ENCODE measurements around the gene CAMKMT. TPM values are rescaled to one million over a fixed set of nuclear protein-coding genes. Genes with fewer than 3 reads are reported as not detected.

The CAMKMT gene
- total RNA-seq, 5 donors from 2014 or later (not counting 1 experiment from before 2014, with no cell fraction given): 11.9 to 20.2 (median 16.5) TPM

DNA sequence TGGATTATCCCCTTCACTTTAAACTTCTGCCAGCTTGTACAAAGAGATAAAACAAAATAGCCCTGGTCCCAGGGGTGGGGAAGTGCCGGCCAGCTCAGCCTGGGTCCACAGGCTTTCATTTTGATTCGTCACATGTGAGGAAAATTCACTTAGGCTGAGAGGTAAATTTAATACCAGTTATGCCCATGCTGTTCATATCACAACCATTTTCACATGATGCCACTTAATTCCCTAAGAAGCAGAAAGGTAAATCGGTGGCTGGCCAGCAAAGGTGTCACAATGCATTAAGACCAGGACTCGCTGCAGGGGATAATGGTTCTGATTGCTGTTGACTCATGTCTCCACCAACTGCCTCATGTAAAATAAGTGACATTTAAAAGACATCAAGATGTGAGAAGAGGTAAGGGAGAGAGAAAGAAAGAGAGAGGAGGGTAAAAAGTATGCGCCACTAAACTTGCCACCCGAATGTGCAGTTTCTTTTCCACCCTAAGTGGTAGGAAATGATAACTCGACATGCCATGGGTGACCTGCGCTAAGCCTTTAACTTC lies 318.8 kb downstream of the CAMKMT start:
- H3K36me3 ChIP-seq (ENCODE audit: control insufficient read depth in 2 of 2, extremely low read depth in 1 of 2, insufficient read depth in 1 of 2, low read length in 1 of 2): no peaks in the 10 kb centered on the region
- Mint-ChIP-seq H3K9me3 (no peaks in the 10 kb centered on the region), H3K4me3 (no peak overlapping the region), H3K4me1 (no peaks in the 10 kb centered on the region), H3K27me3 (no peaks in the 10 kb centered on the region), H3K27ac (no peak overlapping the region), H3K36me3 (peaks cover 8% of the 10 kb centered on the region)
- DNase-seq (no peak), ATAC-seq (replicated peaks in 1 of 4) (no peak)
- H3K4me3 ChIP-seq (ENCODE audit: control insufficient read depth in 1 of 2, extremely low read depth in 1 of 2, low read length in 1 of 2): no peak overlapping the region
- WGBS (ENCODE audit: insufficient coverage): 100% methylated on average over 2 of the region's 8 CpGs
- ChIA-PET POLR2A (no interaction called here), CTCF (no interaction called here)
- H3K4me1 ChIP-seq (ENCODE audit: control insufficient read depth in 1 of 2, extremely low read depth in 1 of 2, insufficient read depth in 2 of 2, low read length in 2 of 2): no peaks in the 10 kb centered on the region
- no peak overlapping the region for H3K27ac ChIP-seq (ENCODE audit: low read length)
- no peaks in the 10 kb centered on the region for H3K9me3 ChIP-seq
- H3K27me3 ChIP-seq (replicated peaks in 1 of 2; ENCODE audit: control insufficient read depth in 2 of 2, extremely low read depth in 1 of 2, insufficient read depth in 2 of 2, low read length in 1 of 2): no peaks in the 10 kb centered on the region

DNA sequence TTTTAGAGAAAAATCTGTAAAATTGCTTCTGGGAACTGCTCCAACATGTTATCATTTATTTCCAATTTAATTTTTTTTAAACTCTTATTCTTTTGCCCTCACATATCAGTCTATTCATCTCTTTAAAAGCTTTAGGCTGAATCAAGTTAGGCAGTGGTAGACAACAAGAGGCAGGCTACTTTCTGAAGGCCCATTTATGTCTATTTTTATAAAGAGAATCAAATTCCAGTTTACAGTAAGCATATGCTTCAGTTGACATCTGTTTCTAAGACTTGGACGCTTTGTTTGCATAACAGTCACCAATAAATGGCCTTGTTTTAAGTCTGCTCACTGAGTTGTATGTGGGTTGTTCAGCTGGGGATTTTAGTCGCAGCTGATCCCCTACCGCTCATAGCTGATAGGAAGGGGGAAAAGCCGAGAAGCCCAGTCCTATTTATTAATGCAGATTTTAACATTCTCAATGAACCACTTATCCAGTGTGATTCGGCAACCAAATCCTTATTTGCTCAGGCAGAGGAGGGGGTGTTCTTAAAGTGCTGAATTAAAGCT lies 319.3 kb downstream of the CAMKMT start:
- ATAC-seq (replicated peaks in 1 of 4): no peak
- DNase-seq: no peak
- Histone ChIP-seq H3K27ac (ENCODE audit: low read length) (no peak overlapping the region), H3K9me3 (no peaks in the 10 kb centered on the region), H3K4me1 (ENCODE audit: control insufficient read depth in 1 of 2, extremely low read depth in 1 of 2, insufficient read depth in 2 of 2, low read length in 2 of 2) (no peaks in the 10 kb centered on the region), H3K27me3 (replicated peaks in 1 of 2; ENCODE audit: control insufficient read depth in 2 of 2, extremely low read depth in 1 of 2, insufficient read depth in 2 of 2, low read length in 1 of 2) (no peaks in the 10 kb centered on the region), H3K4me3 (ENCODE audit: control insufficient read depth in 1 of 2, extremely low read depth in 1 of 2, low read length in 1 of 2) (no peak overlapping the region), H3K36me3 (ENCODE audit: control insufficient read depth in 2 of 2, extremely low read depth in 1 of 2, insufficient read depth in 1 of 2, low read length in 1 of 2) (no peaks in the 10 kb centered on the region)
- Mint-ChIP-seq H3K27me3 (no peaks in the 10 kb centered on the region), H3K27ac (no peak overlapping the region), H3K36me3 (peaks cover 8% of the 10 kb centered on the region), H3K4me1 (no peaks in the 10 kb centered on the region), H3K4me3 (no peak overlapping the region), H3K9me3 (no peaks in the 10 kb centered on the region)
- WGBS (ENCODE audit: insufficient coverage): no CpG with 5 or more reads among the region's 5 CpGs
- ChIA-PET CTCF (interaction anchor here in 1 of 2 donors (0.6 kb wide), 1 partner anchor 9 kb away, joined by 3 read pairs; no protein-coding TSS in a partner anchor), POLR2A (interaction anchor here in 1 of 2 donors (0.7 kb wide), 1 partner anchor 9 kb away, joined by 4 read pairs; no protein-coding TSS in a partner anchor)

DNA sequence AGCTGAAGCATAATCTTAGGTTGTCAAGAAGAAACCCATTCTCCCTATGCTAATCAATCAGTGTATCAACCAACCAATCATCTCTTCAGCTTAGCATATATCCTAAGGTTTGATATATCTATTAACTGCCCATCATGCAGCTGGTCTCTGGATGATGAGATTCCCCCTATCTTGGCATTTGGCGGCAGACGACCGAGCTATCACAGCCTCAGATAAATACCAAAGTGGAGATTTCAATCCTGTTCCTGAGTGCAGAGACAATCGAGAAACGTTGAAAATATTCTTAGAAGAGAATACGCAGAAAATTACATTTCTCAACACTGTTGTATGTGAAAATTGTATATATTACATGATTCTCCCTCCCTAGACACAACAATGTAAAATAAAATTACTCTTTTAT lies 320.7 kb downstream of the CAMKMT start:
- Histone ChIP-seq H3K9me3 (no peaks in the 10 kb centered on the region), H3K27ac (ENCODE audit: low read length) (no peak overlapping the region), H3K4me3 (ENCODE audit: control insufficient read depth in 1 of 2, extremely low read depth in 1 of 2, low read length in 1 of 2) (no peak overlapping the region), H3K4me1 (ENCODE audit: control insufficient read depth in 1 of 2, extremely low read depth in 1 of 2, insufficient read depth in 2 of 2, low read length in 2 of 2) (no peaks in the 10 kb centered on the region), H3K27me3 (replicated peaks in 1 of 2; ENCODE audit: control insufficient read depth in 2 of 2, extremely low read depth in 1 of 2, insufficient read depth in 2 of 2, low read length in 1 of 2) (no peaks in the 10 kb centered on the region), H3K36me3 (ENCODE audit: control insufficient read depth in 2 of 2, extremely low read depth in 1 of 2, insufficient read depth in 1 of 2, low read length in 1 of 2) (no peaks in the 10 kb centered on the region)
- ChIA-PET CTCF (no interaction called here), POLR2A (no interaction called here)
- WGBS (ENCODE audit: insufficient coverage): no CpG with 5 or more reads among the region's 6 CpGs
- no peaks in the 10 kb centered on the region for H3K27me3 Mint-ChIP-seq
- DNase-seq (no peak), ATAC-seq (replicated peaks in 1 of 4) (no peak)
- no peaks in the 10 kb centered on the region for H3K9me3 Mint-ChIP-seq
- H3K4me3 Mint-ChIP-seq: no peak overlapping the region
- peaks cover 6% of the 10 kb centered on the region for H3K36me3 Mint-ChIP-seq
- H3K27ac Mint-ChIP-seq: no peak overlapping the region
- H3K4me1 Mint-ChIP-seq: no peaks in the 10 kb centered on the region

DNA sequence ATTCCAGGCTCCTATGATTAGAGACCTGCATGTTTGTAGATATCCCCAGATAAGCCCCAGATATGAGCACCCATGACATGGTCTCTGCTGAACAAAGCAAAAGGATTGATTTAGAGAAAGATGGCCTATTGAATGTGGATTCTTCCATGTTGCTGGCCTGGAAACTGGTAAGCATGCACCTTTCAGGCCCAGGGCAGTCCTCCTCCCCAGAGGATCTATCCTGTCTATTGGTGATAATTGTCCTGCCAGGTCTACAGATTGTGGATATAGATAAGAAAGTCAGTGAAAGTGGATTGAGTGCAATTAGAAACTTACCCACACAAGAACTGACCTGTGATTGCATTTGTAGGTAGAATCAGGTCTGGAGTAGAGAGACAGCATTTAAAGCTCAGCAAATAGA lies 322.8 kb downstream of the CAMKMT start:
- CTCF ChIA-PET: no interaction called here
- H3K36me3 ChIP-seq (ENCODE audit: control insufficient read depth in 2 of 2, extremely low read depth in 1 of 2, insufficient read depth in 1 of 2, low read length in 1 of 2): no peaks in the 10 kb centered on the region
- Mint-ChIP-seq H3K27me3 (no peaks in the 10 kb centered on the region), H3K36me3 (no peaks in the 10 kb centered on the region), H3K4me1 (no peaks in the 10 kb centered on the region), H3K9me3 (no peaks in the 10 kb centered on the region), H3K27ac (no peak overlapping the region), H3K4me3 (no peak overlapping the region)
- H3K27me3 ChIP-seq (replicated peaks in 1 of 2; ENCODE audit: control insufficient read depth in 2 of 2, extremely low read depth in 1 of 2, insufficient read depth in 2 of 2, low read length in 1 of 2): no peaks in the 10 kb centered on the region
- no peak overlapping the region for H3K4me3 ChIP-seq (ENCODE audit: control insufficient read depth in 1 of 2, extremely low read depth in 1 of 2, low read length in 1 of 2)
- H3K9me3 ChIP-seq: no peaks in the 10 kb centered on the region
- DNase-seq (no peak), ATAC-seq (replicated peaks in 1 of 4) (no peak)
- no peaks in the 10 kb centered on the region for H3K4me1 ChIP-seq (ENCODE audit: control insufficient read depth in 1 of 2, extremely low read depth in 1 of 2, insufficient read depth in 2 of 2, low read length in 2 of 2)
- H3K27ac ChIP-seq (ENCODE audit: low read length): no peak overlapping the region
- POLR2A ChIA-PET: no interaction called here

DNA sequence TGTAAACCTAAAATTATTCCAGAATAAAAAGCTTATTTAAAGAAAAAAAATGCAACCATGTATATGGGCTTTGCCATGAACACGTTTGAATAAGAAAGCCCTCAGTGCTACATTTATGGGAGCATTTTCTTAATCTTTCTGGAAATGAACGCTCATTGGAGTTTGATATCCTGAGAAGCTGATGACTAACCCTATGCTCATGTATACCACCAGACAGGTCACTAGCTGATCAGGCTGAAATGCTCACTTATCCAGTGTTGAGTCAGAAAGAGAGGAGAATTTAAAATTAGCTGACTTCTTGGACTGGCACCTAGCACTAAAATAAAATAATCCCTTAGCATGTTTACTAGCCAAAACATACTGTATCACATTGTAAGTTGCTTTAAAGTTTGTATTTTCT lies 324.8 kb downstream of the CAMKMT start:
- DNase-seq (no peak), ATAC-seq (replicated peaks in 1 of 4) (no peak)
- POLR2A ChIA-PET: no interaction called here
- Histone ChIP-seq H3K4me1 (ENCODE audit: control insufficient read depth in 1 of 2, extremely low read depth in 1 of 2, insufficient read depth in 2 of 2, low read length in 2 of 2) (no peaks in the 10 kb centered on the region), H3K27me3 (replicated peaks in 1 of 2; ENCODE audit: control insufficient read depth in 2 of 2, extremely low read depth in 1 of 2, insufficient read depth in 2 of 2, low read length in 1 of 2) (no peaks in the 10 kb centered on the region), H3K27ac (ENCODE audit: low read length) (no peak overlapping the region), H3K36me3 (ENCODE audit: control insufficient read depth in 2 of 2, extremely low read depth in 1 of 2, insufficient read depth in 1 of 2, low read length in 1 of 2) (no peaks in the 10 kb centered on the region), H3K9me3 (no peaks in the 10 kb centered on the region), H3K4me3 (ENCODE audit: control insufficient read depth in 1 of 2, extremely low read depth in 1 of 2, low read length in 1 of 2) (no peak overlapping the region)
- H3K9me3 Mint-ChIP-seq: no peaks in the 10 kb centered on the region
- no CpG with 5 or more reads among the region's 2 CpGs for WGBS (ENCODE audit: insufficient coverage)
- H3K36me3 Mint-ChIP-seq: no peaks in the 10 kb centered on the region
- no peak overlapping the region for H3K4me3 Mint-ChIP-seq
- CTCF ChIA-PET: no interaction called here
- H3K27me3 Mint-ChIP-seq: no peaks in the 10 kb centered on the region
- no peak overlapping the region for H3K27ac Mint-ChIP-seq
- H3K4me1 Mint-ChIP-seq: no peaks in the 10 kb centered on the region

DNA sequence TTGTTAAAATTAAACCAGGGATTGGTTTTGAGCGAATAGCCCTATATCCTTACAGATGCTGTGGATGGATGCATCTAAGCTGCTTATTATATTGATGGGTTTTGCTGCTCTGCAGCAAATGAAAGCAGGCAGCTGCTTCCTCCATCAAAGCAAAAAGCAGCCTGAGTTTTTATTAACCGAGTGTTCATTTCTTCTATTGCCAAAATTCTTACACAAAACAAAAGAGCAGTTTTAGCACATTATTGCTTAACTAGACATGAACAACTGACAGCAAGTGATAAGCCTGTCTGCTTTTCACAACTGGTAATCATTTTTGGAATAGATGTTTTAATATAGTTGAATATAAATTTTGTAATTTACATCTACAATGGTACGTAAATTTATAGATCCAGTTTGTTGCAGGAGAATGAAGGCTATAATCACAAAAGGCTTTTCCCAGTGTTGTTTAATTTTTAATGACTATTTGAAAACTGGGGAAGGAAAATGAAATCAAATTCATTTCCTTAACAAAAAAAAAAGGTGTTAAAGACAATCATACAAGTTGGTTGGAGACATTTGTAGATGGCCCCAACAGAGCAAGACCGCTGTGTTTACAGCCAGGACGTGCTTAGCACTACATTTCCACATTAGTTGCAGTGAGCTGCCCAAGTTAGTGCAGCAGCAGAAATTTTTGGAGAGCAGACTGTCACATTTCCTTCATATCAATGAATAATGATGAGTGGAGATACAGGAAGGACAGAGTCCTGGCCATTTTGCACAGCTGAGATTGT lies 326.1 kb downstream of the CAMKMT start:
- no peaks in the 10 kb centered on the region for H3K27me3 ChIP-seq (replicated peaks in 1 of 2; ENCODE audit: control insufficient read depth in 2 of 2, extremely low read depth in 1 of 2, insufficient read depth in 2 of 2, low read length in 1 of 2)
- no peak overlapping the region for H3K4me3 ChIP-seq (ENCODE audit: control insufficient read depth in 1 of 2, extremely low read depth in 1 of 2, low read length in 1 of 2)
- ATAC-seq (replicated peaks in 1 of 4) (no peak), DNase-seq (no peak)
- no peaks in the 10 kb centered on the region for H3K4me1 ChIP-seq (ENCODE audit: control insufficient read depth in 1 of 2, extremely low read depth in 1 of 2, insufficient read depth in 2 of 2, low read length in 2 of 2)
- Mint-ChIP-seq H3K9me3 (no peaks in the 10 kb centered on the region), H3K27me3 (no peaks in the 10 kb centered on the region), H3K4me1 (no peaks in the 10 kb centered on the region), H3K4me3 (no peak overlapping the region), H3K27ac (no peak overlapping the region), H3K36me3 (no peaks in the 10 kb centered on the region)
- ChIA-PET CTCF (no interaction called here), POLR2A (no interaction called here)
- 100% methylated on average over 2 of the region's 5 CpGs for WGBS (ENCODE audit: insufficient coverage)
- no peaks in the 10 kb centered on the region for H3K9me3 ChIP-seq
- H3K27ac ChIP-seq (ENCODE audit: low read length): no peak overlapping the region
- no peaks in the 10 kb centered on the region for H3K36me3 ChIP-seq (ENCODE audit: control insufficient read depth in 2 of 2, extremely low read depth in 1 of 2, insufficient read depth in 1 of 2, low read length in 1 of 2)

All from T-cell (primary cell).